ENCODE data around the gene TLN1. TPM values are rescaled to one million over a fixed set of nuclear protein-coding genes. Genes with fewer than 3 reads are reported as not detected.

TLN1 gene
- polyA plus RNA-seq, 1 experiment = 399 TPM

DNA sequence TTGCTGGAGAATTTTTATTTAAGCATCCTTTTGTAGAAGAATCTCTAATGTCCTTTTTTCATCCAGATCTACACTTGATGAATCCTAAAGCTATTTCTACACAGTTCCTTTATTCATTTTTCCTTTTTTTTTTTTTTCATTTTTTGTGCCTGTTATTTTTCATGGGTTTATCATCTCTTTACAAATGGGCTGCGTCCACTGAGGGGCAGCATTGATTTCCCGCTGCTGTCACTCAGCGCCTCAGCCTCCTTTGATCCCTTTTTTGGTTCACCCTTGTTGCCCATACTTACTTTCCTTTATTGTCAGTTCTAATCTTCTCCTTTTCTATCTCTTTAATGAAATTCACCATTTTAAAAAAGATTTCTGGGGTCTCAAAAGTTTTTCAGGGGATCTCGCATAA, 27.8 kb upstream of the TLN1 start:
- DNase-seq (ENCODE audit: low read depth) = no peak
- no peak overlapping the region for H3K4me3 ChIP-seq (ENCODE audit: low read depth, low read length)
- TF ChIP-seq, protein P1, sequence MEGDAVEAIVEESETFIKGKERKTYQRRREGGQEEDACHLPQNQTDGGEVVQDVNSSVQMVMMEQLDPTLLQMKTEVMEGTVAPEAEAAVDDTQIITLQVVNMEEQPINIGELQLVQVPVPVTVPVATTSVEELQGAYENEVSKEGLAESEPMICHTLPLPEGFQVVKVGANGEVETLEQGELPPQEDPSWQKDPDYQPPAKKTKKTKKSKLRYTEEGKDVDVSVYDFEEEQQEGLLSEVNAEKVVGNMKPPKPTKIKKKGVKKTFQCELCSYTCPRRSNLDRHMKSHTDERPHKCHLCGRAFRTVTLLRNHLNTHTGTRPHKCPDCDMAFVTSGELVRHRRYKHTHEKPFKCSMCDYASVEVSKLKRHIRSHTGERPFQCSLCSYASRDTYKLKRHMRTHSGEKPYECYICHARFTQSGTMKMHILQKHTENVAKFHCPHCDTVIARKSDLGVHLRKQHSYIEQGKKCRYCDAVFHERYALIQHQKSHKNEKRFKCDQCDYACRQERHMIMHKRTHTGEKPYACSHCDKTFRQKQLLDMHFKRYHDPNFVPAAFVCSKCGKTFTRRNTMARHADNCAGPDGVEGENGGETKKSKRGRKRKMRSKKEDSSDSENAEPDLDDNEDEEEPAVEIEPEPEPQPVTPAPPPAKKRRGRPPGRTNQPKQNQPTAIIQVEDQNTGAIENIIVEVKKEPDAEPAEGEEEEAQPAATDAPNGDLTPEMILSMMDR (IDR thresholded peaks at IDR 0.05; ENCODE audit: insufficient read depth, low read depth, low read length) = no peak
- POLR2A ChIA-PET = no interaction called here
- CTCF ChIA-PET = interaction anchor here (1.6 kb wide), 1 partner anchor 11 kb away, joined by 5 read pairs; no protein-coding TSS in a partner anchor
- no peaks in the 10 kb centered on the region for H3K27me3 ChIP-seq (ENCODE audit: control insufficient read depth, insufficient read depth, low read length)
- H3K36me3 ChIP-seq (ENCODE audit: control insufficient read depth, insufficient read depth, low read length) = no peaks in the 10 kb centered on the region

DNA sequence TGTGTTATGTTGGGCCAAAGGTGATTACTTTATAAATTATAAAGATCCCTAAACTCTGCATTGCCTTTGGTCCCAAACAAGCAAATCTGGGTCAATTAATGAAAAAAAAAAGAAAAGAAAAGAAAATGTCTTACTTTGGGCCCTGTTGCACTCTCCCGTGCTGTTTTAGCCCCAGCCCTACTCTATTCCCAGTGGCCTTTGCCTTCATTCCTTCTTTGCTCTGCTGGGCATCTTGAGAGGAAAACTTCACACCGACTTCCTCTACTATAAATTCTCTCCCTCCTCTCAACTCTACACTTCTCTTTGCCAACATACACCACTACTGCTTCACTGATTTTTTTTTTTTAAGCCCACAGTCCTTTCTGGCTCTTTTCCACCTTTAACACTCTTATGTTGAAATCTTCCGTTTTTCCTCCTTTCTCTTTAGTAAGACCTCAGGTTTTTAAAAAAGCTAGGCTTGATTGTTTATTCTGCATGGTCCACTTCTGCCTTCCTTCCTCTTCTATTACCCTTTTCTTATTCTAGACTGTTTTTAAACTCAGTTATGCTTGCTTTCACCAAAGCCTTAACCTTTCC, 26.6 kb upstream of the TLN1 start:
- no peak overlapping the region for H3K4me3 ChIP-seq (ENCODE audit: low read depth, low read length)
- TF ChIP-seq, protein P1 (IDR thresholded peaks at IDR 0.05; ENCODE audit: insufficient read depth, low read depth, low read length) = no peak
- ChIA-PET CTCF (interaction anchor here (0.6 kb wide), 1 partner anchor 12 kb away, joined by 3 read pairs; no protein-coding TSS in a partner anchor), POLR2A (interaction anchor here (0.7 kb wide), 1 partner anchor 20 kb away, joined by 3 read pairs; no protein-coding TSS in a partner anchor)
- no peaks in the 10 kb centered on the region for H3K27me3 ChIP-seq (ENCODE audit: control insufficient read depth, insufficient read depth, low read length)
- DNase-seq (ENCODE audit: low read depth) = no peak
- peaks cover 6% of the 10 kb centered on the region for H3K36me3 ChIP-seq (ENCODE audit: control insufficient read depth, insufficient read depth, low read length)

DNA sequence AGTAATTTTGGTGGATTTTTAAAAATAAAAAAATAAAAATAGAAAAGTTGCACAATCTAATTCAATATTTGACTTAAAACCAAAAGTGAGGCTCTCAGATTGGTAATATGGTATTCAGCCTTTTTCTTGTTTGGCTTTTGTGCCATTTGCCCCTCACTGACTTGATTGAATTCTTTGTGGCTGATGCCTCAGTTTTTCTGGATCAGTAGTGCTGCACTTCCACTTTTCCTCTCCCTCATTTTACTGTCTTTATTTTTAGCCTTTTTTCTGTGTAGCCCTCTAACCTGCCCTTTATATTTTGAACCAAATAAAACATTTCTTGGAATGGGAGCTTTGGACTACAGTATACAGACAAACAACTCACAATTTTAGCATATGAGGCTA, 25.9 kb upstream of the TLN1 start:
- TF ChIP-seq, protein P1 (IDR thresholded peaks at IDR 0.05; ENCODE audit: insufficient read depth, low read depth, low read length) = no peak
- H3K36me3 ChIP-seq (ENCODE audit: control insufficient read depth, insufficient read depth, low read length) = peaks cover 11% of the 10 kb centered on the region
- H3K27me3 ChIP-seq (ENCODE audit: control insufficient read depth, insufficient read depth, low read length) = no peaks in the 10 kb centered on the region
- no peak for DNase-seq (ENCODE audit: low read depth)
- CTCF ChIA-PET = interaction anchor here (0.6 to 2.1 kb wide), 2 partner anchors 10 to 13 kb away, joined by 3 to 5 read pairs; partner anchors contain the start of genes GBA2 and RGP1
- no peak overlapping the region for H3K4me3 ChIP-seq (ENCODE audit: low read depth, low read length)
- POLR2A ChIA-PET = interaction anchor here (0.7 kb wide), 1 partner anchor 21 kb away, joined by 3 read pairs; no protein-coding TSS in a partner anchor

DNA sequence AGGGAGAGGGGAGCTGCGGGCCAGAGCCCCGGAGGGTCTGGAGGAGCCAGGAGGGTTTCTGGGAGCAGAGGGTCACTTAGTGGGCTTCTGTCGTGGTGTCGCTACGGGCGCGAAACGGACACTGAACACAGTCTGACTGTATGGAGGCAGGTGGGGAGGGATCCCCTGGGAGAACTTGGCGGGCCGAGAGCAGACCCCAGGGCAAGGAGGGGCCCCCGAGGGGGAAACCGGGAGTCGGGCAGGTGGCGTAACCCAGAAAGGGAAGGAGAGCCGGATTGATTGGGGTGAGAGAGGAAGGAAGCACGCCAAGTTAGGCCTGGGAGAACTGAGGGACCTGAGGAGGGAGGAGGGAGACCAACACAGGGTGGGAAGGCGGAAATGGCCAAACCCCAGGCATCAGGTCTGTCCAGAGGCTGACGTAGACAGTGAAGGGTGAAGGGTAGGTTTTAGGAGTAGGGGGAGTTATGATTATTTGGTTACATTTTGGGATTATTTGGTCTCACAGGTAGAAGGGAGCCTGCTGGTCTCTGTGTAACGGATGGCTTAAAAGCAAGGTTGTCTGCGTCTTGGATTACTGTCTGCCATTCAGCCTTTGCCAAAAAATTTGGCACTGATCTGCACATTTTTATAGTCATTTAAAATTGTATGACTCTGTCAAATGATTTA, 25.4 kb upstream of the TLN1 start:
- POLR2A ChIA-PET = interaction anchor here (0.6 kb wide), 1 partner anchor 645 kb away, joined by 7 read pairs; no protein-coding TSS in a partner anchor
- Histone ChIP-seq H3K27me3 (ENCODE audit: control insufficient read depth, insufficient read depth, low read length) (no peaks in the 10 kb centered on the region), H3K4me3 (ENCODE audit: low read depth, low read length) (peak overlapping the region; percentile 49), H3K36me3 (ENCODE audit: control insufficient read depth, insufficient read depth, low read length) (peaks cover 13% of the 10 kb centered on the region)
- no peak for DNase-seq (ENCODE audit: low read depth)
- TF ChIP-seq, protein P1 (IDR thresholded peaks at IDR 0.05; ENCODE audit: insufficient read depth, low read depth, low read length) = no peak
- CTCF ChIA-PET = interaction anchor here (1.0 to 2.1 kb wide), 5 partner anchors 8 to 18 kb away, joined by 4 to 6 read pairs (median 5); partner anchors contain the start of genes GBA2 and RGP1

All from BJ (cell line).